H1 (cell line): Measurements from ENCODE around the gene MANBA. TPM values are rescaled to one million over a fixed set of nuclear protein-coding genes. Genes with fewer than 3 reads are reported as not detected.

Experiments used
- EZH2 ChIP-seq: fragments of 200-600 bp; sonication (generic); IDR thresholded peaks from 2 replicates; pipeline ENCODE4 v1.7.1; 2012; ENCODE audit warnings: low read depth, mild to moderate bottlenecking, moderate library complexity, low read length, inconsistent platforms; ENCODE audit not compliant: severe bottlenecking
- JUND ChIP-seq: IDR thresholded peaks from 2 replicates; pipeline ENCODE4 v1.6.1; 2011; ENCODE audit warnings: mild to moderate bottlenecking, improper control_type of control experiment, low read length
- KDM4A ChIP-seq: IDR thresholded peaks from one replicate; pipeline ENCODE4 v1.7.1; 2012; ENCODE audit warnings: low read depth, mild to moderate bottlenecking, moderate library complexity, low read length, inconsistent platforms; ENCODE audit not compliant: severe bottlenecking
- RAD21 ChIP-seq, 2 experiments: IDR thresholded peaks in 1 of 2; conservative IDR thresholded peaks in 1 of 2; 2 replicates each; pipeline ENCODE4 v1.6.1; 2011; ENCODE audit warnings: low read depth in 2 of 2, low read length in 2 of 2, improper control_type of control experiment in 1 of 2, inconsistent platforms in 1 of 2, mild to moderate bottlenecking in 1 of 2, moderate library complexity in 1 of 2
- polyA plus RNA-seq, 7 experiments: library from polyadenylated mRNA; depleted of rRNA in 3 of 7; stranded (reverse) in 5 of 7; unstranded in 2 of 7; fragments of >200 nt in 5 of 7; fragments of 200-250 nt in 2 of 7; gene quantifications; 1 replicate in 5 of 7; 2 replicates in 1 of 7; 4 replicates in 1 of 7; pipeline versions ENCODE4 v1.2.1 to v1.2.3, GENCODE V29; 2011 to 2013; ENCODE audit warnings: missing spikeins in 2 of 7, mixed read lengths in 2 of 7
- total RNA-seq: library from RNA; stranded (reverse); fragmentation: NEBNext Ultra II Directional; extraction: Animal tissue kit (Norgen Biotek cat#: 25700); gene quantifications from 2 replicates; pipeline ENCODE4 v1.2.1, GENCODE V29; 2021

MANBA gene
- total and polyA plus RNA-seq, 2 of the 8 experiments (the other 6 are each of a cell fraction or from before 2014, with no cell fraction given), result 22.9 to 27.8 TPM

DNA sequence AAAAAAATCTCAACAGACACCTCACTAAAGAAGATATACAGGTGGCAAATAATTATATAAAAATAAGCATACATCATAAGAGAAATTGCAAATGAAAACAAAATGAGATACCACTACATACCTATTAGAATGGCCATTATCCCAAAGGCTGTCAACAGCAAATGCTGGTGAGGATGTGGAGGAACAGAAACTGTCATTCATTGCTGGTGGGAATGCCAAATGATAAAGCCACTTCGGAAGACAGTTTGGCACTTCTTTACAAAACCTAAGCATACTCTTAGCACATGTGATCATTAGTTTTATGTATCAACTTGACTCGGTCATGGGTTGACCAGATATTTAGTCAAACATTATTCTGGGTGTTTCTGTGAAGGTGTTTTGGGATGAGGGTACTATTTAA lies 13.5 kb upstream of the MANBA start (continued):
- TF ChIP-seq KDM4A, result no peak
- TF ChIP-seq JUND, result no peak
- TF ChIP-seq EZH2, result no peak
- TF ChIP-seq RAD21 (IDR thresholded peaks at IDR 0.05 in 1 of 2, conservative IDR thresholded peaks at IDR 0.05 in 1 of 2; ENCODE audit: low read depth in 2 of 2, low read length in 2 of 2), result no peak
